CD4-positive, alpha-beta T cell treated with Interleukin-10 for 1 hour (primary cell): ENCODE measurements around the gene PRELID3B.
"Not testable (repeated sequence)": the region's sequence is repeated elsewhere in the genome, so short reads cannot be mapped to it uniquely, and the experiment has no call there.

Source experiments
- DNase-seq: peaks from one replicate; pipeline ENCODE4 v3.0.0-alpha.2; 2020

PRELID3B gene

DNA sequence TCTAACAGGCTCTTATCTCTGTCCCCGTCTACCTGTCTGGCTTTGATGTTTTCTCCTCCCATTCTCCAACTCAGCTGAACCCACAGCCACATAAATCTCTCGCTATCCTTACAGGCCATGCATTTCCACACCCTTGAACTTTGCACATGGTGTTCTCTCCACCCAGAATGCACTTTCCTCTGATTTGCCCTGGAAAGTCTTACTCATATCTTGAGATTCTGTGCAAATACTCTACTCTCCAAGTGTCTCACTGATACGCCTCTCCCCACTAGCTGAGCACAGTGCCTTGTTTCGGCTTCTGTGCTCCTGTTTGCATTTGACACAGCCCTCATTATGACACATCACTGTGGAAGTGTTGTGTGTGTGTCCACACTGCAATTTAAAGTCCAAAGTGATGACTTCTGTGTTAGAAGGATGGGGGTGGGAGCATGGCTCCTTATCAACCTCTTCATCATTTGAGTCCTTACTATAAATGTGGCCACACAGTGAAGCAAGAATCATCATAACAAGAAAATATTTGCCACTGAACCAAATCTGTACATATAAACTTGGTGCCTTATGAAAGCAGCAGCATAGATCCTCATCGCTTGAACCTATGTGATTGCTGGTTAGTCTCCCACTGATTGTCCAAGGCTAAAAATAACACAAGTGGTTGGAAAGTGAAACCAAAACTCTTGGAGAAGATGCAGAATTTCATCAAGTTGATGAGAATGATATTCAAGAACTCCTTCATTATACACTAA lies 5.5 kb upstream of the PRELID3B start:
- no peak for DNase-seq

DNA sequence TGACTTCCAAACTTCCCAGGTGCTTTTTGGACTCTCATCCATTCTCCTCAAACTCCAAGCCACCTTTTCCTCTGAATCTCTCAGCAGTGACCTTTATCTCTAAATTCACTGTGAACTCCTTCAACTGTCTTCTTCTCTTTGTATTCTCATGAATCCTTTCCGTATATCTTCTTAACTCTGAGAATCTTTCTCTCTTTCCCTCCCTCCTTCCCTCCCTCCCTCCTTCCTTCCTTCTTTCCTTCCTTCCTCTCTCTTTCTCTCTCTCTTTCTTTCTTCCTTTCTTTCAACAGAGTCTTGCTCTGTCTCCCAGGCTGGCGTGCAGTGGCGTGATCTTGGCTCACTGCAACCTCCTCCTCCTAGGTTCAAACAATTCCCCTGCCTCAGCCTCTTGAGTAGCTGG lies 4.3 kb upstream of the PRELID3B start:
- DNase-seq: no peak

DNA sequence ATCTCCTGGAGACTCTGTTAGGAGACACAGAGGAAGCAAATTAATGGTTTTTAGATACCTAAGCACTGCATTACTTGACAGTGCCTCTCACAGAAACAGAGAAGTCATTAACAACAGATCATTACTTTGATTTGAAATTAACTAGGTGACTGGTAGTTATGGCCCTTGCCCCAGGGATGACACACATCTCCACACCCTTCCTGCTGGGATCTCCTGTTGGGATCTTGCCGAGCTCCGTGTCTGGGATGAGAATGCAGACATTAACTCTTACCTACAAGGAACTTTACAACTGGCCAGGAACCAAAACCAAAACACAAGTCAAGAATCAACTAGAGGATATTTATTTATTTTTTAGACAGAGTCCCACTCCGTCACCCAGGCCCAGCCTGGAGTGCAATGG lies 2.2 kb upstream of the PRELID3B start:
- no peak for DNase-seq

DNA sequence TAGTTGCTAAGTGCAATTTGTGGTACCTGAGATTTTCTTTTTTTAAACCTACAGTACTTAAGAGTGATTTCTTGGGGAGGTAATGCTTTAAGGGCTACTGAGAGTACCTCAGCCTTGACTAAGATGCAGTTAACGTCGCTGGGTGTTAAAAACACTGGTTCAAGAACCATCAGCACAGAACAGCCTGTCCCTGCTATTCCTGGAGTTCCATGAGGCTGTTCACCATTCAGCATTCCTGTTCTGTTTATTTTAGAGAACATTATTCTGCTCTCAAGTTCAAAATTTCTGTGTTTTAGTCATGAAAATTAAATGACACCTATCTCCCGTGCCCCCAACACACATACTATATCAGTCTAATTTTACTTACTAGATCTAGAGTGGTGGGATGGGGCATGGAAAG lies 1.7 kb upstream of the PRELID3B start:
- DNase-seq: no peak

DNA sequence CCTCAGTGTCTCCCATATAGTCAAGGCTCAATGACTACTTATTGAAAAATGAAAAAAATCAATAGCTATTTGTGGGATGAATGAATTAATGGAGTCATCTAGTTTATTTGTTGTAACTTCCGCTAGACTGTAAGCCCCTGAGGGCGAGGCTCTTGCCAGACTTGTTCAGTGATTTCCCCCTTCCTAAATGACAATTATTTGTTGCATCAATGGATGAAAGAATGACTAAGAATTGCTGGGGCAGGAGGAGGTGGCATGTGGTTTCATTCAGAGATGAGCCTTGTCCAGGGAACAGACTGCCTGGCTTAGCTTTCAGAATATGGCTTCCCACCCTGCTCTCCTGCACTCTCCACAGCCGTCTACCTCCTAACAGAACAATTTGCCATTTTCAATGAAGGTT lies 1.1 kb upstream of the PRELID3B start:
- no peak for DNase-seq

DNA sequence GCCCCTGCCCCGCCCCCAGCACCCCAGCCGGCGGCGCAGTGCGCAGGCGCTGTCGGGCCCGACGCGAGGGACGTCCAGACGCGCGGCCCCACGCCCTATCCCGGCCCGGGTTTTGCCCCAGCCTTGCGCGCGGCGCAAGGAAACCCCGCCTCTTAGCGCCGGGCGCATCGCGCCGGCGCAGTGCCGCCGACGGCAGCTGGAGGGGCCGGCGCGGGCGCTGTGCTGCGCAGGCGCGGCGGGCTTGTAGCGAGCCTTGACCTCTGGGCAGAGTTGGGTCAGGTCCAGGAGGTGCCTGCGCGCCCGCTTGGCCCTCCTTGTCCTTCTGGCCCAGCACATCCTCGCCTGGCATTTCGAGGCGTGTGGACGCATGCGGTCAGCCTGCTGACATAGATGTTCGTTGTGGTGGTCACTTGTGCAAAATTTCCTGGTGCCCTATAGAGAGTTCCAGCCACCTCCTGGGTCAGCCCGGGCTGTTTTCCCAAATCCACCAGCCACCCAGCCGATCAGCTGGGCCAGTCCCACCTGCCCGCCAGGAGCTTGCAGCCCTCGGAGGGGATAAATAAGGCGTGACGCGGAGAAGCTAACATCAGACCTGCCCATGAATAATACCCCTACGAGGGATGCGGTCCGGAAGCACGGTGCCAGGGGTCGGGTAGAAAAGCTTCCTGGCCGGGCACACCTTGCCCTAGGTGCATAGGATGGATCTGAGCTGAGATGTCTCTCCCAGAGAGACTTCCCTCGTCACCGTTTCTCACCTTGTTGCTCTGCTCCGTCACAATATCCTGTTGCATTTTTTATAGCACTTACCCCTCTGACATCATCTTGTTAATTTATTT lies 428 bp upstream of the PRELID3B start:
- DNase-seq: peak; percentile 96

DNA sequence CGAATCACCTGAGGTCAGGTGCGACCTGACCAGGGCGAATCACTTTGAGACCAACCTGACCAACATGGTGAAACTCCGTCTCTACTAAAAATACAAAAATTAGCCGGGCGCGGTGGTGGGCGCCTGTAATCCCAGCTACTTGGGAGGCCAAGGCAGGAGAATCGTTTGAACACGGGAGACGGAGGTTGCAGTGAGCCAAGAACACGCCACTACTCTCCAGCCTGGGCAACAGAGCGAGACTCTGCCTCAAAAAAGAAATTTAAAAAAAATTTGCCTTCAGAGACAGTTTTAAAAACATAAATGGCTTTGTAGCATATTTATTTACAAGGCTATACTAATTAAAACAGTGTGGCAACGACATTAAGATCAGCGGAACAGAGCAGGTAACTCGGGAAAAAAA lies 1.1 kb downstream of the PRELID3B start:
- DNase-seq: not testable (repeated sequence)

DNA sequence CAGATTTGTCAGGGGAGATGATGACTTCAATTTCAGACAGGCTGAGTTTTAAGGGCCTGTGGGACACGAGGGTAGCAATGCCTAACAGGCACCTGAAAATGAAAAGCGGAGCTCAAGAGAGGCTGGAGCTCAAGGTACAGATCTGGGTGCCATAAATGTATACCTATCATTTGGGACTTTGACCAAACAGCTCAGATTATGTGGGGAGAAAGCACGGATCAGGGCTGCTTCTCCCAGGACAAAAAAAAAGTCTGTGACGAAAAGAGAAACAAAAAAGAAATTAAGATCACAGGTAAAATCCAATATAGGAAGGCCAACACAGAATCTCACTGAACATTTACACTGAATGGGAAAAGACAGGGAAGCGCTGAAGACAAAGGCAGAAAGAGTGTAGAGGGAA lies 1.9 kb downstream of the PRELID3B start:
- no peak for DNase-seq

DNA sequence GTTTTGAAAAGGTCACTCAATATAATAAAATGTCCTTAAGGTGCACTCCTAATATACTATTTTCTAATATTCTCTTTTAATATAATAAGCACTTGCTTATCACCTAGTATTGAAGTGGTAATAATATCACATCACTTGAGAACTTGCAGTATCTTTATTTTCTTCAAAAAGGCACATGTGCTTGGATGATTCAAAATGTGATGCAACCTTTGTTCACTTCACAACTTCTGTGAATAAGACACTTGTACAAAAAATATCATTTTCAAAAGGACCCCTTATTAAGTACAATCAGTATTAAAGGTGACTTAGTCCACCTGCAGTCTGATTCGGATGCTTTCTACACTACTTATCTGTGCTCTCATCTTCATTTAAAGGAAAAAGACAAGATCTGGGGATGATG lies 3.4 kb downstream of the PRELID3B start:
- DNase-seq: no peak

DNA sequence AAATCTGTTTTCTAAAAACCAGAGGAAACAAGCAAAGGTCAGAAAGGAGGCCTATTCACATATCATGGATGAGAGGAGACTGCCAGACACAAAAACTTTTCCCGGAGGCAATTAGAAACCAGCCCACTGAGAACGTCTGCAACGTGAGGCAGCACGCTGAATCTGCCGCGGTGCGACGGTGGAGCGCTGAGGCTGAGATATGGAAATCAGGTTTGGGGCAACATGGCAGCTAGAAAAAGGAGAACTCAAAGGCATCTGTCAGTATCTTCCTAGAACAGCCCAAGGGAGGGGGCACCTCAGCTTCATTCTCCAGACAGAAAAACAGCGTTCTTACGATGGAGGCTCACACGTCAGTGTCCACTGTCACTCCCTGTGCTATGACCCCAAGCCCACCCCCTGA lies 5.2 kb downstream of the PRELID3B start:
- DNase-seq: no peak

DNA sequence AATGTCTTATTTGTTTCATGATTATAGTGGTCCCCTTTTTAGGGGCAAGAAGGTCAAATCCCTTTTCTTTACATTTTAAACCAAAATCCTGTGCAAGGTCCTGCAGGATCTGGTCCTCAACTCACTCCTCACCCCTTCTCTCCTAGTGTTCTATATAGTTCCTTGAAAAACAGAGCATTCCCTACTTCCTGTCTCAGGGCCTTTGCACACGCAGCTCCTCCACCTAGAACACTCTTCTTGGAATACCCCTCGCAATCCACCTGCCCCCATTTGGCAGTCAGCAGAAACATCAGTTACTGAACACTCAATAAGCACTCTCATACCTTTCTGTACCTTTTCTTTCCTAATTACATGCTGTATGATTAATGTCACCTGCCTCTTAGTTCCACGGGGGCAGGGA lies 7.2 kb downstream of the PRELID3B start:
- no peak for DNase-seq

DNA sequence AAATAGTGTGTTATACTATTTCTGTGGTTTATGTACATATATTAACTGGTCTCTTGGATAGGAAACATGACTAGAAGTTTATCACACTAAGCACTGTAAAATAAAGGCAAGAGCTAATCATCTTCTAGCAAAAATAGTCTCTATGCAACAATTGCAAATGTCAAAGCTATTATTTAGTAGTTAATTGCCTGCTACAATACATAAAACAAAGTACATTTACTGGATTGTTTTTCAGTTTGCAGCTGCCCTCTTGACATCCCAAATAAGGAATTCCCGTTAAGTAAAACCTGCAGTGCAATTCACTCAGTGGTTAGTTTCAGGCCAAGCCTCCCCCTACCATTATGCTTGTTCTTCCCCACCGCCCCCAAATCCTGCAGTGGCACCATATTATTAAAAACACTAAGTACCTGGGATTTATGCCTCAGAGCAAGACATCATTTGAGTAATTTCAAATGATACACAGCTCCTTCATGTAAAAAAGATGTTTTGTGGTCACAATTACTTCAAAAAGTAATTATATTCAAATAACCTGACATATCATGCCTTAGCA lies 8.9 kb downstream of the PRELID3B start:
- no peak for DNase-seq

DNA sequence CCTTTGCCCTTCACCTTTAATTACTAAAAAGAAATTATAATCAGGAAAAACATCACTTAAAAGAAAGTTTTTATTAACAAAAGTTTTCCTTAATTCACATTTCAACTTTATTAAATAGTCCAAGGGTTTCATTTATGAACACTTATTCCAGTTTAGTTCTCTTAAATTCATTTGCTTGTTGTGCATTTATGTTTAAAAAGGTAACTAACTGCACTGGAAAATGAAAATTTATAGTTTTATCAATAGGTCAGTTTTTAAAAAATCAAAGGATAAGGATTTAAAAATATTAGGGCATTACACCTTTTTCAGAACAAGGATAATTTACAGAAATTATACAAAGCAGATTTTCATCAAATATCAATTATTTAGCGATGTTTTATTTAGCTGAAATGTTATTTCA lies 9.5 kb downstream of the PRELID3B start:
- DNase-seq: no peak

DNA sequence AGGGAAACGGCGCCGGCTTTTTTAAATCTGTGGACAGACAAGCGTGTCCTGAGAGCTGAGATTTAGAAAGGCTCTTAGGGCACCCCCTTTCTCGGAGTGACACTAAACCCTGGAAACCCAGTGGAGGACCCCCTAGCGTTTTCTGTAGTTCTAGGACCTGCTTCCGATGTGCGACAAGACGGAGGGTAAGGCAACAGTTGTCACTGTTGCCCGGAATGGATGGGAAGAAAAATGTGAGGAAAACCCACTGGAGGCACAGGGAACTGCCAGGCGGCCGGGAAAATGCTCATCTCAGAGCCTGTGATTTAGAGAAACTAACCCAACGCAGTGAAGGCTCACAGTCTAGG lies 9.9 kb downstream of the PRELID3B start:
- DNase-seq: no peak

DNA sequence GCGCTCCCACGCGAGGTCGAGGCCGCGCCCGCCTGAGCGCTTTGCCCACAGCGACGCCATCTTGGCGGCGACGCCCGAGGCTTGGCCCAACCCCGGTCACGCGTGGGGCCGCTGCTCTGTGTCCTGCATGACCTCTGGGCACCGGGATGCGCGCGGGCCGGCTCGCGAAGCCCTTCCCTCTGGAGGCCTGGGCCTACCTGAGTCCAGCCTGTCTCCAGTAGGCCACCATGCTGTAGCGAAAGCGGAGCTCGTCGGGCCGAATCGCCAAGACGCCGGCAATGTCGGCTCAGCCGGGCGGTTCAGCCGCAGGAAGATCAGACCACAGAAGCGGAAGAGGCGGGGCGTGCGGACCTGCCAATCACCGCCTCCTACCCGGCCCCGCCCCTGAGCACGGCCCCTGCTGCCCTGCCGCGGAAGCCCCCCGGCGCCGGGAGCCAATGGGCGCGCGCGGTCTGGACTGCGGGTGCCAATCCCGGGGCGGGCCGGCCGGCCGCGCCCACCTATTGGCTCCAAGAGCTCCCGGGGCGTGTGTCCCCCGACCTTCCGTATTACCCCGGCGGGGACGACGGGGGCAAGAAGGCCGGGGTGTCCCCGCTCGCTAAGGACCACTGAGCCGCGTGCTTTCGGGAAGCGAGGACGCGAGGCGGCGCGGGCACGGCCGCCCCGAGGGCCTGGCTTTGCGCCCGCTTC lies 10.4 kb downstream of the PRELID3B start, which contains the start of gene ATP5F1E:
Gene ATP5F1E, minus strand, starts transcription at position 313 of the 690 bp plus-strand sequence. Its CDS starts 84 bp downstream, at position 229.
- DNase-seq: peak; percentile 97

DNA sequence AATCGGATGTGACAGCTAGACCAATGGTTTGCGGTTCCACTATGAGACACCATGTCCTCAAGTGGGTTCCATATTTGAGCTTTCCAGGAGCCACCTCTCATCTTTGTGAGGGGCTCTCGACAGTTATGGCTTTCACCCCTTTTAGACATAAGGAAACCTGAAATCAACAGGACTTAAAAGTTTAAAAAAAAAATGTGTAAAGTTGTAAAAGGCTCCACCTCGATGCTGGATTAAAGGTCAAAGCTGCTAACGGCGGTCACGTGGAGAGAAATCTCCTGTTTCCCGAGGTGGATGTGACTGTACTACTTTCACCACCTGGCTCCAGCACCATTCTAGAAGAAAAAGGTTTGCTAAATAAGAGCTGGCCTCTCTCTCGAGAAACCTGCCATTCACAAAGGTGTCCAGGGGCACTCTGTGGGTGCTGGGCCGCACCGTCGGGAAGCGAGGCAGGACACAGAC lies 11.0 kb downstream of the PRELID3B start:
- DNase-seq: peak; percentile 47

DNA sequence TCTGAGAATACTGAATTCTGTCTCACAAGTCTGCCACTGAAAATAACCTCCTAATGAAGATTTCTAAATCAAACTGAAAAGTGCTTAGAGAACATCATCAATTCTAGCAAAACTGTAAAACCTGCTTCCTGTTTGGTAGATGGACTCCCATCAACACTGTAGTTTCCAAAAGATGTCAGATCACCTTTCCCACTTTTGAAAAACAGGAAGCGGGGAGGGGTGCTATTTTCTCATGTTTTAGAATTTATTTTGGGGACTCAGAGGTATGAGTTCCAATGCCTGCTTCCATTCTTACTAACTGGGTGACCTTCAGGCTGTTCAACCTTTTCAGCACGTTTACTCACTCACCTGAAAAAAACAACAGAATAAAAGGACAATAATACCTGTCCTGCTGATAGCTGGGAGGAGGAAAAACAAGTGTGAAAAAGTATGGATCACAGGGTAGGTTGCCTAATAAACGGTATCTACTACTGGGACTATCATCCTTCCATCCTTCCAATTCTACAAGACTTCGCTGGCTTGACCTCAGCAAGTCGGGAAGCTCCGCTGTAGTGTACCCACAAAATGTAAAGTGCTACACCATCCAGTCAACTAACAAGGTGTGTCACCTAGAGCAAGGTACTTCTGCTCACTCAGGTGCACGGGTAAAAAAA lies 11.5 kb downstream of the PRELID3B start:
- DNase-seq: no peak

DNA sequence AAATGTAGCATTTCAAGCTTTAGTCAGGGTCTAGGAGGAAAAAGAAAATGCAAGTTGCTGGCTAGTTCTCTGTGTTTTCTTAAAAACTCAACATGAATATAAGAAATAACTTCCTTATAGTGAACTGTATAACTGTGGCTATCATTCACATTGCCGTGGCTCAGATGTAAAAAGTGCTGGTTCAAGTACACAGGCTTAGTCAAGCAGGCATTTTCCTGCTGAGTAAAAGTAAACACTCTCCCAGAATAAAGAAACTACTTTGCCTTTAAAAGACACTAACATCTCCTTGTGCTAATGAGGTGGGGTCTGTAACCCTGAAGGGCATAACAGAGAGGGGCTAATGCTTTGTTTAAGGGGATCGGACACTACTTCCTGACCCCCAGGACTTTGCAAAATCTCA lies 13.8 kb downstream of the PRELID3B start:
- DNase-seq: no peak

DNA sequence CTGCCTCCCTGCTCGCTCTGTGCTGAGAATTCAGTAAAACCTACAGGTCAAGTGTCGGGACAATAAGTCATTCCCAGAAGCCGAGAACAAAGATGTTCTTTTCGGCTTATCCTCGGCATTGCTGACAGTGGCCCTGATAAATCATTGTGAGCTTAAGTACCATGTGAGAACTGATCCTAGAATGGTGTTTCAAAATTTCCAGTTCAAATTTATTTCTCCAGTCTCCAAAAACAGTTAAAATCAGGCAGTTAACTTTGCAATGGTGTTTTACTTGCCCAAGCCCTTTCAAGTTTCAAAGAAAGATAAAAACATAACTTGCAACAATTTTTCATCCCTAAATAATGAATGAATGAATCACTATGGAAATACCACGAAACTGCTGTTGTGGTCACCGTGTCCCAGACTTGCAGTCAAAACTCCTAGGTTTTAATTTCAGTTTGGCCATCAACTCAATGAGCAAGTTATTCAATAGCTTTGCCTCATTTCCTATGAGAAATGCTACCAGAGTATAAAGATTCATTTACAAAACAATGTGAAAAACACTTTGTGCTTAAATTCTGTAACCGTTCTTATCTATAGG lies 14.8 kb downstream of the PRELID3B start:
- DNase-seq: no peak

DNA sequence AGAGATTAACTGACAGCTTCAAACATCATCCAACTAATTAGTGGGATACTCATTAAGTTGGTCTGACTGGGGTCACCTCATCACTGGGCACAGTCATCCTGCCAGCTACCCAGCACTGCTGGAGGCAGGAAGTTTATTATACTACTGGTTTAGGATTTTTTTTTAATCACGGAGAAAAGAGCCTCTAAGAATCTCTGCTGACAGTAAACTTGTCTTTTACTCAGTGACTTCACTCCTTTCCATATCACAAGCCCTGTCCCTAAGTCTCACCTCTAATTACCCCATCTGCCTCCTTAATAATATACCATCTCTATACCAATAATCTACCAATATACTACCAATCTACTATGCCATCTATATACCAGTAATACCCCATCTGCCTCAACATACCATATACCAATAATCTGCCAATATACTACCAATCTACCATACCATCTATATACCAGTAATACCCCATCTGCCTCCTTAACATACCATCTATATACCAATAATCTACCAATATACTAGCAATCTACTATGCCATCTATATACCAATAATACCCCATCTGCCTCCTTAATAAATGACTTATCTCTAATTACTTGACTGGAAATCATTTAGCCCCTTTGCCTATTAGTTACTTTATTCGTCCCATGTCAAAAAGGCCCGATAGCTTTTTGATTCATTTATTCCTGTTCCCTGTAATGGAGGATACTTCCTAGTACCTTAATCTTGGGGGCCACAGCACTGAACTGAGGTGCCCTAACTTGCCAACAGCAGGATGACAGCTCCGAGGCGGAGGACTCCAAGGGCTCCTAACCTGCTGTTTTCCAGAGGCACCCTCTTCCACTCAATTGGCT lies 15.5 kb downstream of the PRELID3B start:
- DNase-seq: no peak

DNA sequence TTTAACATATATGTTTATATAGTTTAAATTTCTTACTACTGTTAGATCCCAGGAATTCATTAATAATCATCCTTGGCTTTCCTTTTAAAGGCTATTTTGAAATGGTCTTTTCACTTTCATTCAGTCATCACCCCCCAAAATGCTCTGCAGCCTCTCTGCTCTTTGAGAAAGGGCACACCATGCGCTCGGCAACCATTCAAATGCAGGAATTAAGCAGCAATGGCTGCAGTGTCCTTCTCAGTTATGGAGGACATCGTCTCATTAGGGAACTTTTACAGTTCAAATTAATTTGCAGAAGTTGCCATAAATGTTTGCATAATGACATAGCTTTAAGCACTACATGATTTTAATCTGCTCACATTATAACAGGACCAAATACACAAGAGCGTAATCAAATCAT lies 17.1 kb downstream of the PRELID3B start:
- no peak for DNase-seq

DNA sequence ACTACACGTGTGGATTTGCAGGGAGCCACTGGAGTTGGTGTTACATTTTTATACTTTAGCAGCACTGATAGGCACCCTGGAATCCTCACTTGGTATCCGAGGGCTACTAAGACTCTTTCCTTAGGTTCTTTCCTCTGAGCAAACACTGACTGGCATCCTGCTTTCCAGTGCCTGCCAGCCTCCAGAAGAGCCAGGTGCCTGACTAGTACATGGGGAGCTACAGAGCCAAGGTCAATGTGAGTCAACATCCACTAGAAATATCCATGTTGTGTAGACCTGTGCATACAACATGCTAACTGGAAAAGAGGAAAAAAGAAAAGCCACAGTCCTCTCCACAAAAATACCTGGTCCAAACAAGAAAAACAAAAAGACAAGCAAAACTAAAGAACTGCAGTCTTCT lies 17.5 kb downstream of the PRELID3B start:
- no peak for DNase-seq
